ENCODE measurements around the gene ZDHHC6.

DNA sequence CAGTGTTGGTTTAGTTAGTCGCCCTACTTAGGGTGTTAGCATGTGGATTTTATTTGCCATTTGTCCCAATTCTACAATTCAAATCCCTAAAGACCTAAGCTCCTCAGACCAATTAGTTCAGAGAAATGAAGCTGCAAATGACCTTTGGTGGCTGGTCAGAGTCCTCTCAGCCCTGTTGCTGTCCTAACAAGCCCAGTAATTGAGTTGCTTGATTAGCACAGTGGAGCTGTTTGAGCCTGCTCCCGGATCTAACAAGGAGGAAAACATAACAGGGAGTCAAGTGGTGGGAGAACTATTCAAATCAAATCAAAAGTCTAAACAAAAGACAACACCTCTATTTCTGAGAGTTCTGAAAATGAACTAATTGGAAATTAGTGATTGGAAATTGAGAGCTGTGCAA, 22.1 kb downstream of the ZDHHC6 start:
- TF ChIP-seq ZFP3 (CRISPR knock-in tag; IDR thresholded peaks at IDR 0.05) (no peak), RARB (CRISPR knock-in tag; IDR thresholded peaks at IDR 0.05) (no peak), CSDC2 (CRISPR knock-in tag; IDR thresholded peaks at IDR 0.05) (no peak), BACH2 (CRISPR knock-in tag; IDR thresholded peaks at IDR 0.05; ENCODE audit: borderline replicate concordance) (no peak)
- TF ChIP-seq, protein P1, sequence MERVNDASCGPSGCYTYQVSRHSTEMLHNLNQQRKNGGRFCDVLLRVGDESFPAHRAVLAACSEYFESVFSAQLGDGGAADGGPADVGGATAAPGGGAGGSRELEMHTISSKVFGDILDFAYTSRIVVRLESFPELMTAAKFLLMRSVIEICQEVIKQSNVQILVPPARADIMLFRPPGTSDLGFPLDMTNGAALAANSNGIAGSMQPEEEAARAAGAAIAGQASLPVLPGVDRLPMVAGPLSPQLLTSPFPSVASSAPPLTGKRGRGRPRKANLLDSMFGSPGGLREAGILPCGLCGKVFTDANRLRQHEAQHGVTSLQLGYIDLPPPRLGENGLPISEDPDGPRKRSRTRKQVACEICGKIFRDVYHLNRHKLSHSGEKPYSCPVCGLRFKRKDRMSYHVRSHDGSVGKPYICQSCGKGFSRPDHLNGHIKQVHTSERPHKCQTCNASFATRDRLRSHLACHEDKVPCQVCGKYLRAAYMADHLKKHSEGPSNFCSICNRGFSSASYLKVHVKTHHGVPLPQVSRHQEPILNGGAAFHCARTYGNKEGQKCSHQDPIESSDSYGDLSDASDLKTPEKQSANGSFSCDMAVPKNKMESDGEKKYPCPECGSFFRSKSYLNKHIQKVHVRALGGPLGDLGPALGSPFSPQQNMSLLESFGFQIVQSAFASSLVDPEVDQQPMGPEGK (CRISPR knock-in tag; IDR thresholded peaks at IDR 0.05; ENCODE audit: borderline replicate concordance) = no peak
